ENCODE measurements around the gene NBL1.

NBL1 gene

GRCh38 chr1:19646377-19647319 is 2.5 kb downstream of the NBL1 start:
- TF ChIP-seq EZH2phosphoT487 (IDR thresholded peaks at IDR 0.05; ENCODE audit: borderline replicate concordance, low read length) (no peak), CTCF (IDR thresholded peaks at IDR 0.05; ENCODE audit: low read depth, low read length, poor library complexity, severe bottlenecking) (no peak)
- no peaks in the 10 kb centered on the region for H3K36me3 ChIP-seq (ENCODE audit: control insufficient read depth, low read length)
- H3K4me2 ChIP-seq (ENCODE audit: low read length), result no peak overlapping the region
- no peaks in the 10 kb centered on the region for H4K20me1 ChIP-seq (ENCODE audit: control insufficient read depth, insufficient read depth, low read depth, low read length)
- no peak overlapping the region for H3K27ac ChIP-seq (ENCODE audit: low read depth, low read length)
- no peaks in the 10 kb centered on the region for H3K79me2 ChIP-seq (ENCODE audit: control insufficient read depth, low read length)
- peaks cover 3% of the 10 kb centered on the region; the same call in 1 of the 2 replicates for H3K4me1 ChIP-seq (ENCODE audit: control insufficient read depth, low read length)
- H3K27me3 ChIP-seq (ENCODE audit: control insufficient read depth, low read length), result peaks cover 47% of the 10 kb centered on the region
- H3K4me3 ChIP-seq (ENCODE audit: low read length), result no peak overlapping the region
- no peaks in the 10 kb centered on the region for H3K9me2 ChIP-seq (replicated peaks; ENCODE audit: control insufficient read depth, low read length)
- H3K9me3 ChIP-seq (ENCODE audit: control insufficient read depth, insufficient read depth, low read length), result no peaks in the 10 kb centered on the region
- H3F3A ChIP-seq (ENCODE audit: control insufficient read depth, insufficient read depth), result no peaks in the 10 kb centered on the region

GRCh38 chr1:19647643-19648042 is 3.5 kb downstream of the NBL1 start:
- no peaks in the 10 kb centered on the region for H3K9me3 ChIP-seq (ENCODE audit: control insufficient read depth, insufficient read depth, low read length)
- H3K4me2 ChIP-seq (ENCODE audit: low read length), result no peak overlapping the region
- H3K9me2 ChIP-seq (replicated peaks; ENCODE audit: control insufficient read depth, low read length), result no peaks in the 10 kb centered on the region
- H3F3A ChIP-seq (ENCODE audit: control insufficient read depth, insufficient read depth), result no peaks in the 10 kb centered on the region
- peaks cover 43% of the 10 kb centered on the region for H3K27me3 ChIP-seq (ENCODE audit: control insufficient read depth, low read length)
- no peaks in the 10 kb centered on the region for H3K36me3 ChIP-seq (ENCODE audit: control insufficient read depth, low read length)
- TF ChIP-seq EZH2phosphoT487 (IDR thresholded peaks at IDR 0.05; ENCODE audit: borderline replicate concordance, low read length), result no peak
- TF ChIP-seq CTCF (IDR thresholded peaks at IDR 0.05; ENCODE audit: low read depth, low read length, poor library complexity, severe bottlenecking), result no peak
- H3K79me2 ChIP-seq (ENCODE audit: control insufficient read depth, low read length), result no peaks in the 10 kb centered on the region
- no peaks in the 10 kb centered on the region for H4K20me1 ChIP-seq (ENCODE audit: control insufficient read depth, insufficient read depth, low read depth, low read length)
- H3K27ac ChIP-seq (ENCODE audit: low read depth, low read length), result no peak overlapping the region
- no peak overlapping the region for H3K4me3 ChIP-seq (ENCODE audit: low read length)
- H3K4me1 ChIP-seq (ENCODE audit: control insufficient read depth, low read length), result peaks cover 3% of the 10 kb centered on the region; the same call in 1 of the 2 replicates

DNA sequence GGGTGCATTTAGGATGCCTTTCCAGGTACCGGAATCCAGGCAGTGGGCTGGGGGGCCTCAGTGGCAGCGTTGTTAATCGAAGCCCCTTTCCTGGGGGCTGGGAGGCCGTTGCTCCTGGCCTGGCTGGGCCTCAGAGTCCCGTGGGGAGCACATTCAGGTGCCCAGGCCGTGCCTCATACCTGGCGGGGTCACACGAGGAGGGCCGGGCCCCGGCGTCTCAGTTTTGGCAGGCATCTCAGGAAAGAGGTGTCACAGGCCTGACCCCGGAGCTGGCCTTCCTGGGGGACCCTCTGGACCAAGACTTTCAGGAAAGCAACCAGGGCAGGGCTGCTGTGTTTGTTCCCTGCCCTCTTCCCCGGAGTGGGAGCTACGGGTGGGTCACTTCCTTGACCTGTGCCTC is 4.1 kb downstream of the NBL1 start:
- Histone ChIP-seq H3K4me2 (ENCODE audit: low read length) (no peak overlapping the region), H3K27ac (ENCODE audit: low read depth, low read length) (no peak overlapping the region), H3K4me1 (ENCODE audit: control insufficient read depth, low read length) (peaks cover 3% of the 10 kb centered on the region; the same call in 1 of the 2 replicates), H4K20me1 (ENCODE audit: control insufficient read depth, insufficient read depth, low read depth, low read length) (no peaks in the 10 kb centered on the region), H3K27me3 (ENCODE audit: control insufficient read depth, low read length) (peaks cover 37% of the 10 kb centered on the region), H3K9me2 (replicated peaks; ENCODE audit: control insufficient read depth, low read length) (no peaks in the 10 kb centered on the region), H3F3A (ENCODE audit: control insufficient read depth, insufficient read depth) (no peaks in the 10 kb centered on the region), H3K4me3 (ENCODE audit: low read length) (no peak overlapping the region), H3K9me3 (ENCODE audit: control insufficient read depth, insufficient read depth, low read length) (no peaks in the 10 kb centered on the region), H3K79me2 (ENCODE audit: control insufficient read depth, low read length) (no peaks in the 10 kb centered on the region), H3K36me3 (ENCODE audit: control insufficient read depth, low read length) (no peaks in the 10 kb centered on the region)
- TF ChIP-seq EZH2phosphoT487 (IDR thresholded peaks at IDR 0.05; ENCODE audit: borderline replicate concordance, low read length) (no peak), CTCF (IDR thresholded peaks at IDR 0.05; ENCODE audit: low read depth, low read length, poor library complexity, severe bottlenecking) (no peak)

Measured in DOHH2 (cell line).